GM12801 (cell line): ENCODE results near the gene UBE3B.

Source experiments
- CTCF ChIP-seq: IDR thresholded peaks from one replicate; pipeline ENCODE4 v1.5.1; 2011; ENCODE audit warnings: control low read depth; ENCODE audit not compliant: insufficient read length; ENCODE audit errors: extremely low read depth

Gene UBE3B

DNA sequence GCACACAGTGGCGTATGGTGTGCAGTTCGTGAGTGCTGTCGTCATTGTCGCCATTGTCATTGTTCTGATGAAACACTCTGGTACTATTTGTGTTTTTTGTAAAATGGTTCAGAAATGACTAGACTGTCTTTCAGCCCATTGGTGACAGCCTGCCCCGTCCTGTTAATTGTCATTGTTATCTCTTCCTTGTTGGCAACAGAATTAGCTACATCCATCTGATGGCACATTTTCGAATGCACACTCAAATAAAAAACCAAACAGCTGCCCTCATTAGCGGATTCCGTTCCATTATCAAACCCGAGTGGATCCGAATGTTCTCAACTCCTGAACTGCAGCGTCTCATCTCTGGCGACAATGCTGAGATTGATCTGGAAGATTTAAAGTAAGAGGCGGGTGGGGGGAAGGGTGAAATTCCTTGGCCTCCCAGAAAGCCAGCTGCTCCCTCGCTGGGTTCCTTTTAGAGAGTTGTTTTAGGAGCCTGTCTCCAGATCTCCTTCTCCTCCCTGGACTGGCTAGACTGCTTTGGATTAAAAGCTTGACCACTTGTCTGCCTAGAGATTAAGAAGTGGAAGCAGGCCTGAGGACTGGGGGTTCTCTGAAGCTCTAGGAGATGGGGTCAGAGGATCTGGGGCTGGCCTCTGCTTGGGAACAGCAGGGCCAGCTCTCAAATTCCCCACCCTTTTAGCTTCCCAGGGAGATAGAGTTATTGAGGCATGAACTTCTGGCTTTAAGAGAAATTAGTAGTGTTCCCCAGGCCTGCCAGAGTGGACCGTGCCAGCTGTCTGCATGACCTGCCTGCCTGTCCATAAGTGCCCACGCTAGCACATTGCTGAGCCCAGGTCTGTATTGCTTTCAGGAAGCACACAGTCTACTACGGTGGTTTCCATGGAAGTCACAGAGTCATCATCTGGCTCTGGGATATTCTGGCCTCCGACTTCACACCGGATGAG lies 52.5 kb downstream of the UBE3B start:
- no peak for TF ChIP-seq CTCF

- TF ChIP-seq CTCF = no peak
These were observed 54.0 kb downstream of the UBE3B start for GRCh38 chr12:109531411-109531810.

DNA sequence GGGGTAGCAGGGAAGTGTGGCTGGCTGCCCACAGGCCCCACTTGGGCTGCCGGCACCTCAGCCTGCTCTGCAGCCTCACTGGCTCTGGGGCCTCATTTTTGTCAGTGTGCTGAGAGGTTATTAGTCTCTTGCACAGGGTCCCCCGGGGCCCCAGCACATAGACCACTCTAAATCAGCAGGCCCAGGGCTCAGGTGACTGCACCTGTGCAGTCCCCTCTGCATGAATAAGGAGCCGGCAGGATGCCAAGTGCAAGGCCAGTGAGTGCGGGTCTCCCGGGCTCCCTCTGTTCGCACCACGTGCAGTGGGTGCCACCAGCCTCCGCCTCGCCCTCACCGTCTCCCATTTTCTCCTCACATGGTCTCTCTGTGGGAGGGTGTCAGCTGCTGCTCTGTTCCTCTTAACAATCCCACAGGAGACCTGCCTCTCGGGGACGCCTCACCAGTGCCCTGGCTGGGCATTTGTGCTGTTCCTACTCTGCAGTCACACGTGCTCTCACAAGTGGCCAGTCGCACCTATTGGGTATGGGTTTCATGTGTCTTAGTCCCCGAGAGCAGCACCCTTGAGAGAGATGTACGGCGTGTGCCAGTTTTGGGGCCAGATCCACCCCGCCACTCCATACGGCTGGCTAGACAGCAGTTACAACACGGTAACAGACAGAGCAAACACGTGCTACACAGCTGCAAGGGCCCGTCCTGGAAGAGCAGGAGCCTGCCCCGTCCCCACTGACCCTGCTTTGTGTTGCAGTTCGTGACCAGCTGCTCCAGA lies 55.5 kb downstream of the UBE3B start:
- TF ChIP-seq CTCF = no peak

DNA sequence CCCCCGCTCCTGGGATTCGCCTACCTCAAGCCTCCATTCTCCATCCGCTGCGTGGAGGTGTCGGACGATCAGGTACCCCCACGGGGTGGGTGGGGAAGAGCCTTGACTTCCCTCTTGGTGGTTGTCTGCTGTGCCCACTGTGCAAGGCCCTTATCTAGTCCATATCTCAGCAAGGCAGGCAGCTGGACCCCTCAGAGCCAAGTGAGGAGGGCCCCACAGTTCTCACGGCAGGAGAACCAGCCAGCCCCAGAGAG lies 56.0 kb downstream of the UBE3B start:
- TF ChIP-seq CTCF = no peak

DNA sequence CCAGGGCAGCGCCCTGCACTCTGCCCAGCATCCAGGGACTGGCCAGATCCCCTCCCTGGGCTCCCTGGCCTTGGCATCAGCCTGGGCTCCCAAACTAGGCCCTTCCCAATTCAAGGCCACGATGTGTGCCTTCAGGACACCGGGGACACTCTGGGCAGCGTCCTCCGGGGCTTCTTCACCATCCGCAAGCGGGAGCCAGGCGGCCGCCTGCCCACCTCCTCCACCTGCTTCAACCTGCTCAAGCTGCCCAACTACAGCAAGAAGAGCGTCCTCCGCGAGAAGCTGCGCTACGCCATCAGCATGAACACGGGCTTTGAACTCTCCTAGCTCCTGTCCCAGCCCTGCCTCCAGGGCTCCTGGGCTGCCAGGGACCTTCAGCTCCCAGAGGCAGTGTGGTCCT lies 57.0 kb downstream of the UBE3B start:
- TF ChIP-seq CTCF = no peak

GRCh38 chr12:109535231-109535862 lies 57.9 kb downstream of the UBE3B start:
- no peak for TF ChIP-seq CTCF

- no peak for TF ChIP-seq CTCF
These were observed 58.4 kb downstream of the UBE3B start for GRCh38 chr12:109535863-109536250.
